HG02642 (cell line): ENCODE data around the gene LDHAL6B.

Source experiments
- ATAC-seq: cut with Tn5 transposase; IDR thresholded peaks from one replicate; pipeline ENCODE4 v1.9.1; 2021; ENCODE audit warnings: mild to moderate bottlenecking; ENCODE audit not compliant: unreplicated experiment, poor library complexity

The LDHAL6B gene

GRCh38 chr15:59210186-59210585, 3.5 kb downstream of the LDHAL6B start:
- no peak for ATAC-seq

DNA sequence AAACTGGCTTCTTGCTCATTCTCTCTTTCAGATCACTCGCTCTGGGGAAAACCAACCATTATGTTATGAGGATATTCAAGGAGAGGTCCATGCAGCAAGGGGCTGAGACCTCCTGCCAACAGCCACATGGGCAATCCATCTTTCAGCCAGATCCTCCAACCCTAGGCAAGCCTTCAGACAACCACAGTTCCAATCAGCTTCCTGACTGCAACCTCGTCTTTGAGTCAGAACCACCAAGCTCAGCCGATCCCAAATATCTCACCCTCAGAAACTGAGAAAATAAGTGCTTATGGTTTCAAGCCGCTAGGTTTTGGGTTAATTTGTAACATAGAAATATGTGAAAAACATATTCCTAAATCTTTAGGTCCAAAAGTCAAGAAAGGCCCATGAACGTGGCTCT, 10.3 kb downstream of the LDHAL6B start:
- ATAC-seq: no peak

DNA sequence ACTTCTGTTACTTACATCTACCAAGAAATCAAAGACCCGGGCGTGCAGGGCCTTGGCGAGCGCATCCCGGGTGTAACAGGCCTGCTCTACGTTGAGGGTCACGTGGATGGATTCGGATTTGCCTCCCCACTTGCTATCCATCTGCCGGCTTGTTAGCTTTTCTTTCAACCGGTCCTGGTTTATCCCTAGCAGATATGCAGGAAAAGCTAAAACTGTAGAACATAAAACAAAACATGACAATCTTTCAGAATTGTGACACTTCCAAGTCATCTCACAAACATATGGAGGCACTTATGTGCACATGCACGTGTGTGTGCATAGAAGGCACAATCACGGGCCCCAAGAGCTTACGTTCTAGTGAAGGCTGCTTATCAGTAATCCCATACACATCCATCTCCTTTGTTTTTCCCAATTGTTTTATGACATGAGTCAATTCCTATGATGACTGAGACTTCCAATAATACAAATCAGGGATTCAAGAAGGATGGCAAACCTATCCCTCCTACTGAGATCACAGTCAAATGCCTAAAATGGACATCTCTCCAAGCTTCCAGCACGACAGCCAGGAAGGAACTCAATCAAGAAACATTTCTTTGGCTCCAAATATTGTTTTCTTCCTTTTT, 11.3 kb downstream of the LDHAL6B start:
- no peak for ATAC-seq

DNA sequence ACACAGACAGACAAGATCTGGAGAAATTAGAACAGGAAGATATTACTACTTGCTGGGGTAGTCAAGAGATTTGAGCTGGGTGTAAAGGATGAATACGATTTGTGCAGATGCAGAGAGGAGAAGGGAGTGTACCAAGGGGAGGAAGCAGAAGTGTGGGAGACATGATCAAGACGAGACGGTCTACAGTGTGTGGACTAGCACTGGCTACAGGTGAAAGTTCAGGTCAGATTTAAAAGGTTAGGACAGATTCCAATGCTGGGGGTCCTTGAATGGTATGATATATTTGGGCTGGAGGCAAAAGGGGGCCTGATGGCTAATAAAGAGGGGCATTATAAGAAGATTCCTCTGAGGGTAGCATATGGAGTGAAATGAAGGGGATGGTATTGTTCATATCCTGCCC, 12.1 kb downstream of the LDHAL6B start:
- ATAC-seq: no peak

GRCh38 chr15:59221511-59222505, 15.2 kb downstream of the LDHAL6B start:
- no peak for ATAC-seq

GRCh38 chr15:59222906-59223550, 16.4 kb downstream of the LDHAL6B start:
- no peak for ATAC-seq

- ATAC-seq: no peak
Observed at GRCh38 chr15:59223736-59224135, 17.1 kb downstream of the LDHAL6B start.

DNA sequence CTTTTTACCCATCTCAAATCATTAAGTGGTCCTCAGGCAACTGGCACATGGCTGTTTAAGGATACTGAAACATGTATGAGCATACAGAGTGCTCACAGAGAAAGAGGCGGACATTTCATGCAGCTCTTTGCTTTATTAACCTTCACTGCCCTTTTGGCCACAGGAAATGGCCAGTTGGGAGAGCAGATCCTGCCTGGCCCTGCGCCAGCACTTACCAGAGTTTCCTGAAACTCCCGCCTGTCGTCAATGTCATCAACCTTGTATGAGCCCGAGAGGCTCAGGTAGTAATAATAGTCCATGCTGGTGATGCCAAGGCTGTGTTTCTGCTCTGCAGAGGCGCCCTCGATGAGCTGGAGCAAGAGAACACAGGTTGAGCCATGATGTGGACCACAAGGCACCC, 17.8 kb downstream of the LDHAL6B start:
- ATAC-seq: no peak

DNA sequence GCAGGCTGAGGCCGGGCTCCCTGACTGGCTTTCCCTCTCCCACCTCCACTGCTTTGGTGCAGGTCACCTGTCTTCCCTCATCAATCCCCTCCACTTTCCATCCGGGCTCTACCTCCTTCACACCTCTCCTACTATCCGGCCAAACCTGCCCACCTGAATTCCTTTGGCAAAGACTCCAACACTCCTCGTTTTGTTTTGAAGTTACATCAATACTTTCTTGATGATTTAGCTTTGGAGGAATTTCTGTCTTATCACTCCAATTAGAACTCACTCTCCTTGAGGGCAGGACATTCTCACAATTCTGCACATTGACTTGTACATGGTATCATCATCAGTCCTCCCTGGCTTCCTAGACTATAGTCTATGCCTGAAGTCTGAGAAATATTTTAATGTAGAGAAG, 20.4 kb downstream of the LDHAL6B start:
- ATAC-seq: no peak

DNA sequence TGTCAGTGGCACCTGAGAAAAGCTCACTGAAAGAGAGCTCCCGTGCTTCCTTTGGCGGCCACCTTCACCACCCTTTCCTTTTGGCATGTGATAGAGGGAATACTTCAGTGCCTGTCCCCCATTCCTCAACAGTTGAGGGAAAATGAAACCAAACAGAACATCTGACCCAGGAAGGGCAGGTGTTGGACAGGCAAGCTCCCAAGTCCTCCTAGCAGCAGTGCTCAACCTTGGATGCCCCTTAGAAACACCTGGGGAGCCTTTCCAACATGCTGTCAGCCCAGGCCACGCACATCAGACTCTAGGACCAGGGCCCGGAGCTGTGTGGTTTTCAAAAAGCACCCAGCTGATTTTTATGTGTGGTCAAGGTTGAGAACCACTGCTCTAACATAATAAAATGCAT, 22.4 kb downstream of the LDHAL6B start:
- ATAC-seq: no peak

GRCh38 chr15:59229453-59229852, 22.8 kb downstream of the LDHAL6B start:
- no peak for ATAC-seq

DNA sequence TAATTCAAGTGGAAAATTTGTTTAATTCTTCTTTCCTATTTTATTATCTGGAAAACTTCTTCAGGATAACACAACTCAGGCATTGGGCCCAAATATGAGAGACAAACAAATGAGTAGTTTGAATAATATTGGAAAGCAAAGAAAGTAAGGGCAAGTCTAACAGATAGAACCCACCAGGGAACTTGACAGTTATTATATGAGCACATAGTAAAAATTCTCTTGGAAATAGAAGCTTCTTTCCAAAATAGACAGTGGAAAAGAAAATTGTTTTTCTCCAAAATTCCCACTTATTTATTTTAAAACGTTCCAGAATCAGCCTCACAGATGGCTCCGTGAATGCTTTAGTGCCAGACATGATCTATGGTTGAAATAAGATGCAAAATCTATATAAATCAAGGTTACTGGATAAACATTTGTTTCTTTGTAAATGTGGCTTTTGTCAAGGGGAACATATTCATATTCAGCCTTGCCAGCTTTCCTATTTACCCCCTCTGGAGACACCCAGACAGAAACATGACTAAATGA, 23.9 kb downstream of the LDHAL6B start:
- ATAC-seq: no peak

- no peak for ATAC-seq
Observed at GRCh38 chr15:59232476-59232875, 25.8 kb downstream of the LDHAL6B start.

DNA sequence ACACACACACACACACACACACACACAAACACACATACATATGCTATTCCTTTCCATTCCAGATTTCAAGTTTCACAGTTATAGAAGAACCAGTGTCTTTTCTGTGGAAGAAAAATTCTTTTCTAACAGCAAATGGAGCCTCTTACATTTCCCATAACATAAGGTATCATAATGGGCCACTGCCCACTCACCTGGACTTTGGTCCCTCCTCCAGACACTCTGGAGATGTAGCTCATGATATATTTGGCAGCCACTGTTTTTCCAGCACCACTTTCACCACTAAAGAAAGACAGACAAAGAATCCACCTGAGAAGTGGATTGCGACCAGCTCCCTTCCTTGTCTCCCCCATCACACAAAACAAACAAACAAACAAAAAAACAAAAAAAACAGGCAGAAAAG, 29.8 kb downstream of the LDHAL6B start:
- ATAC-seq: no peak

DNA sequence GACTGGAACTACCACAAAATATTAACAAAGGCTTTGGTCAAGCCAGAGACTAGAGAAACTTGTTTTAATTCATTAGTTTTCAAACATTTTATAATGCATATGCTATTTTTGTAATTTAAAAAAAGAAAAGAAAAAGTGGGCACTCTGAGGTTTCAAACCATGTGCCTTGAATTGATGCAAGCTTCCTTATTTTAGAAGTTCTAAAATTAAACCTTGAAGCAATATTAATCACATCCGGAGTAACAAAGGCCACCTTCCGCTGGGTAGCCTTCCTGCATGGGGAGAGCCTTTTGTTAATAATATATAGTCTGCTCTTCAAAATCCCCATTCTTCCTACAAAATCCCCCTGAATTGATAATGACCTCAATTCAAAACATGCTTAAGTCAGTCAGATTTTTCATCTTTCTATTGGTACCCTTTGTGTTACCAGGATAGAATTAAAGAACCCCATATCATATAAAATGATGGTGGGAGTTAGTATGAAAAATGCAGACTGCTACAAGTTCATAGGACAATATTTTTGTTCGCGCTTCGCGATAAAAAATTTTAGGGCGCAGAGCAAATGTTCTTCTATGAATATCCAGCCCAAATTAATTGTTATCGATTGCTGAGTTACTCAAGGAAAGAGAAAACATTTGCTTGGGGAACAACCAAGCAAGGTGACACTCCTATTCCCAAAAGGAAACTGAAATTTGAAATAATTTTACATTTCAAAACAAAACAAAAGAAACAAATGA, 30.6 kb downstream of the LDHAL6B start:
- peak; percentile 64 for ATAC-seq

DNA sequence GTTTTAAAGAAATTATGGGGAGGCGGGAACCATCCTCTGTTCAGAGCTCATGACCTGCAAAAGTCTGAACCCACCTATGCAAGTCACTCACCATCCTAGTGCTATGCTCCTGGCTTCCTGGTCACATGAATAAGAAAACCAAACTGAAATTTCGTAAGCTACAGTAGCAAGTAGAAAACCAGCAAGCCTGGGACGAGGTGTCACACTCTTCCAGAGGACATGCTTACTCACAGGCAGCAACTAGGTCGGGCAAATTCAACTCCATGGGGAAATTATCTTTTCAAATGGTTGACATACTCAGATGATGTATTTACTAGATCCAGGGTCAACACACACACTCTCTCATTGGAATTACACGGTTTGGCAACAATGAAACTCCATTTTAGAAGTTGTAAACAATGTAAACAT, 31.3 kb downstream of the LDHAL6B start:
- peak; percentile 57 for ATAC-seq

GRCh38 chr15:59240036-59240435, 33.4 kb downstream of the LDHAL6B start:
- no peak for ATAC-seq

DNA sequence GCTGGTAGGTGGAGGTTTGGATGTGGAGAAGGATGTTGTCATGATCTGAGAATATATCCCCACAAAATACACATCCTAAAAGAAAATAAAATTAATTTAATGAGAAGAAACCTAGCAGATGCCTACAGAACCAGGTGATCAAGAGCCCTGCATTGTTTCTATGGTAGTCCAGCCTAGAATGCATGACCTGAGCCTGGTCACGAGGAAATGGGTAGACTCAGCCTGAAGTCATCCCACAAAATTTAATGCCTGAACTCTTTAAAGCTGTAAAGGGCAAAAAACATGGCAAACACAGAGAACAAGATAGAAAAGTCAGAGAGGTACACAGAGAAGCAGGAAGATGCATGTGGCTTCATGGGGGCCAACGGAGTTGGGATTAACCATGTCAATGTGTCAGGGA, 36.0 kb downstream of the LDHAL6B start:
- no peak for ATAC-seq

GRCh38 chr15:59243622-59244021, 37.0 kb downstream of the LDHAL6B start:
- ATAC-seq: no peak

DNA sequence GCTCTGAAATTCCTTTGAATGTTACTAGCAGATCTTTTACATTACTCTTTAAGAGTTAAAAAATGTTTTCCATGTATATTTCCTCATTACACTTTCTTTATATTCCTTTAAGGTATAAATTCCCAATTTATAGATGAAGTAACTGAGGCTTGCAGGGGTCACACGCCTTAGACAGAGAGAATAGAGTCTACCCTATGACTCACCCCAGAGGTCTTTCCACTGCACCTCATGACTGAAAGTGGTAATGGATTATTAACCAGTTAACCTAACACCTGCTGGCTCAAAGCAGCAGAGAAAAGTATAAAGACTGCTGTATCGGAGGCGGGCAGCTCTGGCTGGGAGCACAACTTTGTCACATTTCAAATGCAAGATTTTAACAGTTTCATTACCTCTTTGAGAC, 37.7 kb downstream of the LDHAL6B start:
- peak; percentile 85 for ATAC-seq
